ENCODE data around the gene DOCK4. TPM values are rescaled to one million over a fixed set of nuclear protein-coding genes. Genes with fewer than 3 reads are reported as not detected.

The DOCK4 gene
- total and polyA plus RNA-seq, 10 of the 15 experiments (the other 5 are each of a cell fraction or from before 2014, with no cell fraction given) = 0.03 to 0.73 (median 0.38) TPM

DNA sequence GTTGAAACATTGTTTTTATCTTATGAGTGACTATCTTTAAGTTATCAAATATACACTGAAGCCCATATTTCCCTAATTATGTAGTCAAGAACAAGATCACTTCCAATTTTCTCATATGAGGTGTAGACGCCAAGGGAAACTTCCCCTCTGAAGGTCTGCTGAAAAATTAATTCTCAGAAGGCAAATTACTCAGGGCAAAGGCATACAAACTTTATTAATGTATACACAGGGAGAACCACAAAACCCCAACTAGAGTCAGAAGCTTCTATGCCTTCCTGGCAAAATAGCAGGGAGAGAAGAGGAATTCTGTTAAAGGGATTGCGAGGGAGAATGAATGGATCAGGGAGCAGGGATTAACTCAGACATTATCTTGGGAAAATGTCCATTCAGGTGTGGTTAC, 83.4 kb downstream of the DOCK4 start:
- no peaks in the 10 kb centered on the region for H3K27me3 ChIP-seq (replicated peaks in 1 of 2; ENCODE audit: control insufficient read depth in 2 of 2, insufficient read depth in 2 of 2, low read length in 1 of 2)
- no peaks in the 10 kb centered on the region for H3K79me2 ChIP-seq (ENCODE audit: control insufficient read depth, insufficient read depth, low read length)
- BruUV-seq (replicated peaks) = no TSS peak
- DNase-seq (ENCODE audit: low read depth, low spot score) = no peak
- H3K9ac ChIP-seq (ENCODE audit: control insufficient read depth, insufficient read depth, low read length) = no peak overlapping the region
- POLR2A ChIA-PET = no interaction called here
- H3K4me2 ChIP-seq (ENCODE audit: control insufficient read depth, insufficient read depth) = no peak overlapping the region
- intact Hi-C loops (cut with micrococcal nuclease; ENCODE audit: unreplicated experiment) (no loop called here), in situ Hi-C loops (cut with MboI) (no loop called here)
- H3K4me1 ChIP-seq (ENCODE audit: control insufficient read depth, insufficient read depth, low read length) = no peaks in the 10 kb centered on the region
- no peak overlapping the region for H3K4me3 ChIP-seq
- no peak for ATAC-seq
- SMC1A ChIA-PET (ENCODE audit: uncharacterized antibody, unreplicated experiment) = interaction anchor here (0.7 kb wide), 1 partner anchor 79 kb away, joined by 3 read pairs; no protein-coding TSS in a partner anchor
- H4K20me1 ChIP-seq (ENCODE audit: control insufficient read depth, insufficient read depth) = no peaks in the 10 kb centered on the region
- H3K36me3 ChIP-seq (ENCODE audit: control insufficient read depth in 2 of 2, insufficient read depth in 2 of 2, low read length in 1 of 2) = no peaks in the 10 kb centered on the region
- RAD21 ChIA-PET (ENCODE audit: unreplicated experiment) = no interaction called here
- TF ChIP-seq POU2F2 (IDR thresholded peaks at IDR 0.05; ENCODE audit: borderline replicate concordance, low read depth, low read length) = no peak
- no peak for TF ChIP-seq NKRF (conservative IDR thresholded peaks at IDR 0.05)
- TF ChIP-seq CBX5 (IDR thresholded peaks at IDR 0.05; ENCODE audit: low read depth) = no peak
- TF ChIP-seq EGR1 (IDR thresholded peaks at IDR 0.05; ENCODE audit: borderline replicate concordance in 1 of 2, low read depth in 2 of 2, low read length in 2 of 2) = no peak
- no peak for TF ChIP-seq RCOR1 (conservative IDR thresholded peaks at IDR 0.05; ENCODE audit: low read depth, low read length)
- no peak for TF ChIP-seq HDAC6 (IDR thresholded peaks at IDR 0.05; ENCODE audit: unreplicated experiment)
- TF ChIP-seq RAD51 (IDR thresholded peaks at IDR 0.05) = no peak
- CTCF ChIA-PET = no interaction called here
- FAIRE-seq = no peak
- WGBS (ENCODE audit: insufficient coverage, insufficient replicate concordance, low lambda C conversion rate, missing lambda C conversion rate) = 100% methylated on average over 2 of the region's 2 CpGs
- no peak overlapping the region for H3K27ac ChIP-seq (ENCODE audit: control insufficient read depth, insufficient read depth)
- H3K9me3 ChIP-seq (replicated peaks; ENCODE audit: control insufficient read depth, insufficient read depth, low read length) = no peaks in the 10 kb centered on the region
- H2AFZ ChIP-seq (ENCODE audit: control insufficient read depth, low read depth, low read length) = no peak overlapping the region
